Stimulated activated CD4-positive, alpha-beta T cell treated with anti-CD3 and anti-CD28 coated beads, Interleukin-1b, Interleukin-23, amount 100 ng/mL, for 1 hour (primary cell): Measurements from ENCODE around the gene NSRP1.
"Not testable (repeated sequence)": the region's sequence is repeated elsewhere in the genome, so short reads cannot be mapped to it uniquely, and the experiment has no call there.

Source experiments
- DNase-seq, 2 donors: peaks; one replicate each; pipeline ENCODE4 v3.0.0-alpha.2; 2020; ENCODE audit warnings: low read depth in 2 of 2

NSRP1 gene

GRCh38 chr17:30118635-30119034 lies 2.0 kb downstream of the NSRP1 start:
- DNase-seq = not testable (repeated sequence)

DNA sequence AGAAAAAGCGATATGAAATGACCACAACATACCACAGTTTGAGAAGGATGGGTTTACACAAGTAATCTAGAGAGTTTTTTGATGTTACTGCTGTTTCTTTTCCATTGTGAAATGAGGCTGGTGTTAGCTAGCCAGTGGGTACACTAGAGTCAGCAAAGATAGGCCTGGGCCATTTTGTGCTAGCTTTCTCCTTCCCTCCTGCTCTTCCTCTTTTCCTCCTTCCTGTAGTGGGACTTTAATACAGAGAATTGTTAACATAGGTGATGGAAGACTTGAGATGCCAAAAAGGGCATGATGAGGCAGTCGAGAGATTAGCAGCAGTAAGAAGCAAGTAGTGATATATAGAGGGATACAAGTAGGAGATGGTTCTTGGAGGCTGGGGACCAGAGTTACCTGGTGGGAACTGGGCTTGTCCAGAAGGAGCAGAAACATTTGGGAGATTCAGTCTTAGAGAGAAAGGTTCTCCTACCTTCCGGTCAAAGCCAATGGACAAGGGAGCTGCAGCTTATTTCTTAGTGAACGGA lies 7.7 kb downstream of the NSRP1 start:
- DNase-seq = no peak

DNA sequence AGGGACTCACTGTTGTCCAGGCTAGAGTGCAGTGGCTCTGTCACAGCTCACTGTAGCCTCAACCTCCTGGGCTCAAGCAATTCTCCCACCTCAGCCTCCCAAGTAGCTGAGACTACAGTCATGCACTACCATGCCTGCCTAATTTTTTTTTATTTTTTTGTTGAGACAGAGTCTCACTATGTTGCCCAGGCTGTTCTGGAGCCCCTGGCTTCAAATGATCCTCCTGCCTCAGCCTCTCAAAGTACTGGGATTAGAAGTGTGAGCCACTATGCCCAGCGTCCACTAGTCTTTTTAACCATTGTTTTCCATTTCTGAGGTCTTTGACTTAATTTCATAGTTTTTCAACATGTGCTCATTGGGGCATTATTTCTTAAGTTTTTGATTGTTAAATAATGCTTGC lies 13.5 kb downstream of the NSRP1 start:
- no peak for DNase-seq

- no peak for DNase-seq
Measured at GRCh38 chr17:30132615-30133014, 16.0 kb downstream of the NSRP1 start.

DNA sequence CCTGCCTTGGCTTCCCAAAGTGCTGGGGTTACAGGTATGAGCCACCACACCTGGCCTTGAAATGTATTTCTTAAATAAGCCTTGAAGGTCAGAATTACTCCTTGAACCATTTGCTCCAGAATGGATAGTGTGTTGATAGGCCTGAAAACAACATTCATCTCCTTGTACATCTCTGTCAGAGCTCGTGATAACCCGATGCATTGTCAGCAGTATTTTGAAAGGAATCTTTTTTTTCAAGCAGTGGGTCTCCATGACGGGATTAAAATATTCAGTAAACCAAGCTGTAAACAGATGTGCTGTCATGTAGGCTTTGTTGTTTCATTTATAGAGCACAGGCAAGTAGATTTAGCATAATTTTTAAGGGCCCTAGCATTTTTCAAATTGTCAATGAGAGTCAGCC lies 16.6 kb downstream of the NSRP1 start:
- DNase-seq = no peak

DNA sequence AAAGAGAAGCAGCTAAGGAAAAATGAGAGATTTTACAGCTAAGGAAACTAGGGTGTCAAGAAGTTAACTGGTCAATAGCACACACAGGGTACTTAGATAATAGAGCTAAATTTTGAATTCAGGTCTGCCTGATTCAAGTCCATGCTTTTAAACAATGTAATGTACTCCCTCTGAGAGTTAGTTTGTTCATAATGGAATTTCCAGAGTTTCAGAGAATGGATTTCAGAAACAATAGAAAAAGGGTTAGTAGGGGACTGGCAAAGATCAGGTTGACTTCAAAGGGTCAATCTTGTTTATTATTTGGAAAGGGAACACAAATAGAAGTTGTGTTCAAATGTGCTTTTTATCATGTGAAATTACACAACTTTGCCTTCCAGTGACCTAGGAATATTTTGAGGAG lies 17.9 kb downstream of the NSRP1 start:
- no peak for DNase-seq

DNA sequence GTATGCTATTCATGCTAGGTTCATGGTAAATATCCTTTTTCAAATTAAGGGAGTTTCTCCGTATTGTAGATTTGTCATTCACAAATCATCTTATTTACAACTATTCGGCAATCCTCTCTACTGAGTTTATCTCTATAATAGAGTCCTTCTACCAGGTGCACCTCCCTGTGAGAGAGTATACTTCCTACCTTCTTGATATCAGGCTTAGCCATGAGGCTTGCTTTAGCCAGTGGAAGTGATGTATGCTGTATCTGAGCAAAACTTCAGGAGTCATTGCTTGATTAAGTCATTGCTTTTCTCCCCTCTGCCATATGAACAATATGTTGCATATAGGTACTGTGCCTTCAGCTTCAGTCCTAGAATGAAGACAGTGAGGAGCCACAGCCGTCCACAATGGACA lies 20.5 kb downstream of the NSRP1 start:
- no peak for DNase-seq

GRCh38 chr17:30147860-30148259 lies 31.2 kb downstream of the NSRP1 start:
- not testable (repeated sequence) for DNase-seq

DNA sequence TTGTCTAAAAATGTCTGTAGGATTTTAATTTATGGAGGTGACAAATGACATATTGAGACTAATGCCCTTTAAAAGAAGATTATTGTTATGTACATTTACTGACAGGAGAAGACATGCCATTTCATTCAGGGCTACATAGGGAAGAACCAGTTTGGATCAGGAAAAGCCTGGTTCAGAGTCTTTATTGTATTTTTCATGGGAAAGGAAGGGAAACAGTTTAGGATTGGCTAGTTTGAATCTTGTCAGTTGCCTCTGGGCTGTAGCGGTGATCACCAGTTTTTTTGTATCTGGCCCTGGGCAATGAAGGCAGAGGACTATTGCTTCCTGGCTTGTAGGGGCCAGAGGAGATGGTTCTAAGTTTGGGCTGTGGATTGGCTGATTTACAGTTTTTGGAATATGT lies 31.8 kb downstream of the NSRP1 start:
- DNase-seq = no peak

GRCh38 chr17:30151471-30151870 lies 34.9 kb downstream of the NSRP1 start:
- DNase-seq = no peak

GRCh38 chr17:30153463-30153862 lies 36.8 kb downstream of the NSRP1 start:
- no peak for DNase-seq

DNA sequence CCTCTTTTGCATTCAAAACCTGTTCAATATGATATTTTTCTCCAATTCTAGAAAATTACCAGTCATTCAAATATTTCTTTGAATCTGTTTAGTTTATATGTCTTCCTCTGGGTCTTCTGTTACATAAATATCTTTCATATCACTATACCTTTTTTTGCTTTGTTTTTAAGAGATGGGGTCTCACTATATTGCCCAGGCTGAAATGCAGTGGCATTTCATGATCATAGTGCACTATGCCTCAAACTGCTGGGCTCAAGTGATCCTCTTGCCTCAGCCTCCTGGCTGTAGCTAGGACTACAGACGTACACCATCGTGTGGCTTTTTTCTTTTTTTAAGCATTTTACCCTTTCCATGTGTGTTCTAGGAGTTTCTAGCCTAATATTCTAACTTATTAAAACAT lies 38.8 kb downstream of the NSRP1 start:
- DNase-seq = no peak

DNA sequence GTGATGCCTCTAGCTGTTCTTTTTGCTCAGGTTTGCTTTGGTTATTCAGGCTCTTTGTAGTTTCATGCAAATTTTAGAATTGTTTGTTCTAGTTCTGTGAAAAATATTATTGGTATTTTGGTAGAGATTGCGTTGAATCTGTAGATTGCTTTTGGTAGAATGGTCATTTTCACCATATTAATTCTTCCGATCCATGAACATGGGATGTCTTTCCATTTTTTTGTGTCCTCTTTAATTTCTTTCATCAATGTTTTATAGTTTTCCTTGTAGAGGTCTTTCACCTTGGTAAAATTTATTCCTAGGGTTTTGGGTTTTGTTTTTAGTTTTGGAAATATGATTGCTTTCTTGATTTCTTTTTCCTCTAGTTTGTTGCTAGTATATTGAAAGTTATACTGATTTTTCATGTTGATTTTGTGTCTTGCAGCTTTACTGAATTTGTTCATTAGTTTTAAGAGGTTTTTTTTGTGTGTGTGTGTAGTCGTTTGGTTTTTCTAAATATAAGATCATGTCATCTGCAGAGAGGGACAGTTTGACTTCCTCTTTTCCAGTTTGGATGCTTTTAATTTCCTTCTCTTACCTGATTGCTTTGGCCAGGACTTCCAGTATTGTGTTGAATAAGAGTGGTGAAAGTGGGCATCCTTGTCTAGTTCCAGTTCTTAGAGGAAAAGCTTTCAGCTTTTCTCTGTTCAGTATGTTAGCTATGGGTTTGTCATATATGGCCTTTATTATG lies 42.4 kb downstream of the NSRP1 start:
- no peak for DNase-seq

DNA sequence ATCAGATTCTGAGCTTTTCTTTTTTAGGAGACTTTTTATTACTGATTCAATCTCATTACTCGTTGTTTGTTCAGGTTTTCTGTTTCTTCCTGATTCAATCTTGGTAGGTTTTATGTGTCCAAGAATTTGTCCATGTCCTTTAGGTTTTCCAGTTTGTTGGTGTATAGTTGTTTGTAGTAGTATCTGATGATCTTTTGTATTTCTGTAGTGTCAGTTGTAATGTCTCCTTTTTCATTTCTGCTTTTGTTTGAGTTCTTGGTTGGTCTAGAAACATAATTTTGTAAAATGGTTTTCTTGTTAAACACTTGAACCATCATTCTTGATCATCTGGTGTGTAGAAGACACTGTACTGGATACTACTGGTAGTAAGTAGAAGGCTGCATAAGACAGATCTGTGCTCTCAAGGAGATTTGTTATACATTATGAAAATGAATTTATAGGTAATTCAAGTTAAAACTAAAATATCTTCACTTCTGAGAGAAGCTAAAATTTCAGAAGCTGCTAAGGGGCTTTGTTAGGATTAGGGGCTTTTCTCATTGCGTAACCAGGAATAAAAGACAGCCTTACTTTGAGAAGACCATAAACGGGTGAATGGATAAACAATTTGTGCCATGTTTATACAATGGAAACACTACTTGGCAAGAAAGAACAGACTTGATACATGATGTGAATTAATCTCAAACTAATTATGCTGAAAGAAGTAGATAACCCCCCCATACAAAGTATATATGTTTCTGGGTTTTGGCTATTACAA lies 44.0 kb downstream of the NSRP1 start:
- DNase-seq = no peak

DNA sequence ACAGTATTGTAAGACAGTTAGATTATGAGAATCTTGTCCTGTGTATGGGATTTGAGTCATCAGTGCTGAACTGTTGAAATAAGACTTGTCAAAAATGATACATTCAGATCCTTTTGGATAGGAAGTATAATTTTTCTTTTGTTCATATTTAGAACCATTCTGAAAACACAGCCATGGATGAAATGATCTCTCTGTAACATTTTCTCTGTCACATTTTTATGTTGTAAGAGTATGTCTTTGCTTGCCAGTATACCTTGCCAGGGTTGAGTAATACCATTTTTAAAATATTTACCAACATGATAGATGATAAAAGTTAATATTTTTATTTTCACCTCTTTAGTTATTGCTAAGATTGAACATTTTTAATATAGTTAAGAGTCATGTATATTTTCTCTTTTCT lies 45.0 kb downstream of the NSRP1 start:
- no peak for DNase-seq

GRCh38 chr17:30164531-30164930 lies 47.9 kb downstream of the NSRP1 start:
- no peak for DNase-seq

GRCh38 chr17:30165147-30165546 lies 48.5 kb downstream of the NSRP1 start:
- no peak for DNase-seq

- DNase-seq = no peak
Measured at GRCh38 chr17:30165960-30166359, 49.3 kb downstream of the NSRP1 start.

DNA sequence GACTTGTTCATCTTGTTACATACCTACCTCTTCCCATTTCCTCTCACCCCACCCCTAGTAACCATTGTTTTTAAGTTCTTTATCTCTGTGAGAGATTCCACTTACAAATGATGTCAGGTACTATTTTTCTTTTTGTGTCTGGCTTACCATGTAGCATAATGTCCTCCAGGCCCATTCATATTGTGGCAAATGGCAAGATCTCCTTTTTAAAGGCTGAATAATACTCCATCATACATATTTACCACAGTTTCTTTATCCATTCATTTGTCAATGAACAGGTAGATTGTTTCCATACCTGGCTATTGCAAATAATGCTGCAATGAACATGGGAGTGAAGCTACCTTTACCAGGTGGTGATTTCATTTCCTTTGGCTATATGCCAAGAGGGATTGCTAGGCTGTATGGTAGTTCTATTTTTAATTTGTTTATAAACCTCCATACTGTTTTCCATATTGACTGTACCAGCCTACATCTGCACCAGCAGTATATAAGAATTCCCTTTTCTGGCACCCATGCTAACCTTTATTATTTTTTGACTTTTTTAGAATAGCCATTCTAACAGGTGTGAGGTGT lies 53.9 kb downstream of the NSRP1 start:
- DNase-seq = no peak

GRCh38 chr17:30172560-30172959 lies 55.9 kb downstream of the NSRP1 start:
- DNase-seq = no peak

- DNase-seq = no peak
Measured at GRCh38 chr17:30173649-30174048, 57.0 kb downstream of the NSRP1 start.

DNA sequence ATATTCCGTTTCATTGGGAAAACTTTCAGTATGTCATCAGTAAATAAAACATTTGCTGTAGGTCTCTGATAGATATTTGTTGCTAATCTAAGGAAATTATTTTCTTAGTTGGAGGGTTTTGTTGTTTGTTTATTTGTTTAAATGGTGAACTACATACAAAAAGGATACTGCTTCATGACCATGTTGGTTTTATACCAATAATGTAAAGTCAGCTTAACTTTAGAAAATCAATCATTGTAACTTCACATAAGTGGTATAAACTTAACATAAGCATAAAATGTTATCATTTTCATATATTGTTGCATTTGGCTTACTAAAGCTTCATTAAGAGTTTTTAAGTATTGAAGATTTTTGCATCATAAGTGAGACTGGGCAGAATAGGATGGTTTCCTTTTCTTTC lies 57.9 kb downstream of the NSRP1 start:
- no peak for DNase-seq

- no peak for DNase-seq
Measured at GRCh38 chr17:30176855-30177254, 60.2 kb downstream of the NSRP1 start.
